Left lung (tissue), 10 donors: ENCODE results near the gene NEK10. TPM values are rescaled to one million over a fixed set of nuclear protein-coding genes. Genes with fewer than 3 reads are reported as not detected.

Source experiments
- ATAC-seq: fragments of 200-7000 bp; cut with Tn5 transposase; one replicate; pipeline ENCODE4 v1.9.1; 2020; ENCODE audit warnings: moderate library complexity
- DNase-seq, 4 donors: peaks; one replicate each; pipeline ENCODE4 v3.0.0-alpha.2; 2013 to 2020
- H3K27ac ChIP-seq, 2 donors: fragments of 200-600 bp; sonication (generic) in 1 of 2; one replicate each; pipeline versions ENCODE4 v1.5.0 to v1.8.0; 2020 to 2021
- H3K27me3 ChIP-seq, 2 donors: fragments of 200-600 bp; sonication (generic) in 1 of 2; one replicate each; pipeline versions ENCODE4 v1.5.0 to v1.8.0; 2020 to 2021
- H3K36me3 ChIP-seq, 2 donors: fragments of 200-600 bp; sonication (generic) in 1 of 2; one replicate each; pipeline versions ENCODE4 v1.5.0 to v1.8.0; 2020 to 2021
- H3K4me1 ChIP-seq, 2 donors: fragments of 200-600 bp; one replicate each; pipeline ENCODE4 v1.8.0; 2021
- H3K4me3 ChIP-seq, 2 donors: fragments of 200-600 bp; sonication (generic) in 1 of 2; one replicate each; pipeline versions ENCODE4 v1.5.0 to v1.8.0; 2020 to 2021; ENCODE audit warnings: mild to moderate bottlenecking in 1 of 2
- H3K9me3 ChIP-seq, 2 donors: fragments of 200-600 bp; sonication (generic) in 1 of 2; one replicate each; pipeline versions ENCODE4 v1.5.0 to v1.8.0; 2020 to 2021
- CTCF ChIP-seq, 2 donors: fragments of 200-600 bp; sonication (generic) in 1 of 2; IDR thresholded peaks; one replicate each; pipeline versions ENCODE4 v1.5.0 to v1.8.0; 2021; ENCODE audit warnings: antibody characterized with exemption in 2 of 2
- intact Hi-C, 2 donors: fragments of 100-400 bp; cut with DNase I; formaldehyde crosslinking; loops; one replicate each; pipeline versions ENCODE4 v1.11.2 to v1.14.2; 2022
- polyA plus RNA-seq, 6 donors: library from polyadenylated mRNA; unstranded; fragments of 120-200 nt; gene quantifications; one replicate each; pipeline ENCODE4 v1.2.1, GENCODE V29; 2013; ENCODE audit not compliant: insufficient read length in 6 of 6
- total RNA-seq, 2 donors: library from RNA; stranded (reverse); fragmentation: NEBNext Ultra II Directional; extraction: Animal tissue kit (Norgen Biotek cat#: 25700); gene quantifications; one replicate each; pipeline ENCODE4 v1.2.1, GENCODE V29; 2021
- donor health status: DM: no; HTN: yes; CAD: no.
- donor health status: DM: no; HTN: no; CAD: no.

Gene NEK10
- total and polyA plus RNA-seq, 8 donors = 1.5 to 7.9 (median 5.5) TPM

GRCh38 chr3:27127879-27128278, 241.3 kb downstream of the NEK10 start:
- ATAC-seq (no peak), DNase-seq (peak in 1 of 4 donors; percentile 16)
- no peak overlapping the region for H3K27ac ChIP-seq
- TF ChIP-seq CTCF (IDR thresholded peaks at IDR 0.05) = no peak
- no peaks in the 10 kb centered on the region for H3K4me1 ChIP-seq
- H3K27me3 ChIP-seq = no peaks in the 10 kb centered on the region
- intact Hi-C loops = no loop called here
- no peak overlapping the region for H3K4me3 ChIP-seq
- no peaks in the 10 kb centered on the region for H3K36me3 ChIP-seq
- no peaks in the 10 kb centered on the region for H3K9me3 ChIP-seq

- Histone ChIP-seq H3K27ac (no peak overlapping the region), H3K4me3 (no peak overlapping the region), H3K36me3 (no peaks in the 10 kb centered on the region), H3K9me3 (no peaks in the 10 kb centered on the region), H3K4me1 (no peaks in the 10 kb centered on the region), H3K27me3 (no peaks in the 10 kb centered on the region)
- no peak for DNase-seq
- intact Hi-C loops = no loop called here
- no peak for TF ChIP-seq CTCF (IDR thresholded peaks at IDR 0.05)
- no peak for ATAC-seq
Observed at GRCh38 chr3:27127195-27127594, 242.0 kb downstream of the NEK10 start.

- ATAC-seq (no peak), DNase-seq (no peak)
- no peaks in the 10 kb centered on the region for H3K4me1 ChIP-seq
- H3K4me3 ChIP-seq = no peak overlapping the region
- TF ChIP-seq CTCF (IDR thresholded peaks at IDR 0.05) = no peak
- H3K27ac ChIP-seq = no peak overlapping the region
- intact Hi-C loops = no loop called here
- H3K36me3 ChIP-seq = no peaks in the 10 kb centered on the region
- H3K27me3 ChIP-seq = no peaks in the 10 kb centered on the region
- H3K9me3 ChIP-seq = no peaks in the 10 kb centered on the region
Observed at GRCh38 chr3:27125821-27126501, 243.2 kb downstream of the NEK10 start.

- Histone ChIP-seq H3K4me1 (no peaks in the 10 kb centered on the region), H3K27ac (no peak overlapping the region), H3K36me3 (no peaks in the 10 kb centered on the region), H3K4me3 (no peak overlapping the region), H3K27me3 (no peaks in the 10 kb centered on the region), H3K9me3 (no peaks in the 10 kb centered on the region)
- intact Hi-C loops = no loop called here
- no peak for TF ChIP-seq CTCF (IDR thresholded peaks at IDR 0.05)
- ATAC-seq (no peak), DNase-seq (no peak)
Observed at GRCh38 chr3:27119639-27120038, 249.5 kb downstream of the NEK10 start.

GRCh38 chr3:27115352-27115751, 253.8 kb downstream of the NEK10 start:
- Histone ChIP-seq H3K36me3 (no peaks in the 10 kb centered on the region), H3K4me3 (no peak overlapping the region), H3K4me1 (no peaks in the 10 kb centered on the region), H3K9me3 (no peaks in the 10 kb centered on the region), H3K27me3 (no peaks in the 10 kb centered on the region), H3K27ac (no peak overlapping the region)
- no peak for DNase-seq
- intact Hi-C loops = no loop called here
- ATAC-seq = no peak
- TF ChIP-seq CTCF (IDR thresholded peaks at IDR 0.05) = no peak
